HL-60 (cell line): Measurements from ENCODE around the gene BBIP1.

Experiments
- GABPA ChIP-seq: IDR thresholded peaks from 2 replicates; pipeline ENCODE4 v1.6.1; 2012; ENCODE audit warnings: low read depth
- POLR2AphosphoS5 ChIP-seq: IDR thresholded peaks from 2 replicates; pipeline ENCODE4 v1.6.1; 2012; ENCODE audit warnings: low read depth
- SPI1 ChIP-seq: IDR thresholded peaks from 2 replicates; pipeline ENCODE4 v1.6.1; 2012; ENCODE audit warnings: low read depth, mild to moderate bottlenecking, borderline replicate concordance
- TF ChIP-seq, protein P1 (sequence below): IDR thresholded peaks from one replicate; pipeline ENCODE4 v1.5.1; 2011; ENCODE audit warnings: low read length, control low read depth, inconsistent platforms; ENCODE audit not compliant: insufficient read depth

DNA sequence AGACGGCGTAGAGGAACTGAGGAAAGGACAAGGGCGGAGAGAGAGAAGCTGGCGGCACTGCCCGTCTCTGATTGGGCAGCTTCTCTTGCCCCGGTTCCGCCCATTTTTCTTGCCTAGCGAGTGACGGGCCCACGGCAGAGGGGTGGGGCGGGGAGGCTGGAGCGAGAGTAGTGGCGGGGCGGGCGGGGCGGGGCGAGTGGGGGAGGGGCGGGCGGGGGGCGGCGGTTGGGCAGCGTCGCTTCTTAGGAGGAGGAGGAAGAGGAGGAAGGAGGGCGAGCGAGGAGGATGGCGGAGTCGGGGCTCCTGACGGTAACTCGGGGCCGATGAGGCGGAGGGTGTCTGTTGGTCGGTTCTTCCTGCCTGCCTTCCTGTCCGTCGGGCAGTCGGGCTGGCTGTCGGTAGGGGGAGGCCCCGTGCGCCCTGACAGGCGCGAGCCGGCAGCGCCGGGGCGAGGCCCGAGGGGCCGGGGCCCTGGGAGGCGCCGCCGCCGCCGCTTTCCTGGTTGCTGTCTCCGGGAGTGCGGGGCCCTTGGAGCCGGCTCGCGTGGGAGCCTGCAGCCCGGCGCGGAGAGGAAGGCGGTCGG is 460 bp upstream of the BBIP1 start, which contains the start of gene SHOC2:
- TF ChIP-seq, protein P1, sequence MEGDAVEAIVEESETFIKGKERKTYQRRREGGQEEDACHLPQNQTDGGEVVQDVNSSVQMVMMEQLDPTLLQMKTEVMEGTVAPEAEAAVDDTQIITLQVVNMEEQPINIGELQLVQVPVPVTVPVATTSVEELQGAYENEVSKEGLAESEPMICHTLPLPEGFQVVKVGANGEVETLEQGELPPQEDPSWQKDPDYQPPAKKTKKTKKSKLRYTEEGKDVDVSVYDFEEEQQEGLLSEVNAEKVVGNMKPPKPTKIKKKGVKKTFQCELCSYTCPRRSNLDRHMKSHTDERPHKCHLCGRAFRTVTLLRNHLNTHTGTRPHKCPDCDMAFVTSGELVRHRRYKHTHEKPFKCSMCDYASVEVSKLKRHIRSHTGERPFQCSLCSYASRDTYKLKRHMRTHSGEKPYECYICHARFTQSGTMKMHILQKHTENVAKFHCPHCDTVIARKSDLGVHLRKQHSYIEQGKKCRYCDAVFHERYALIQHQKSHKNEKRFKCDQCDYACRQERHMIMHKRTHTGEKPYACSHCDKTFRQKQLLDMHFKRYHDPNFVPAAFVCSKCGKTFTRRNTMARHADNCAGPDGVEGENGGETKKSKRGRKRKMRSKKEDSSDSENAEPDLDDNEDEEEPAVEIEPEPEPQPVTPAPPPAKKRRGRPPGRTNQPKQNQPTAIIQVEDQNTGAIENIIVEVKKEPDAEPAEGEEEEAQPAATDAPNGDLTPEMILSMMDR: no peak
- TF ChIP-seq SPI1 (no peak), POLR2AphosphoS5 (peak; percentile 36; the same call in 1 of the 2 replicates), GABPA (no peak)
